ENCODE results near the gene NADSYN1. TPM values are rescaled to one million over a fixed set of nuclear protein-coding genes. Genes with fewer than 3 reads are reported as not detected.

NADSYN1 gene
- total RNA-seq, 1 experiment from 2014 or later, result 35.5 TPM

DNA sequence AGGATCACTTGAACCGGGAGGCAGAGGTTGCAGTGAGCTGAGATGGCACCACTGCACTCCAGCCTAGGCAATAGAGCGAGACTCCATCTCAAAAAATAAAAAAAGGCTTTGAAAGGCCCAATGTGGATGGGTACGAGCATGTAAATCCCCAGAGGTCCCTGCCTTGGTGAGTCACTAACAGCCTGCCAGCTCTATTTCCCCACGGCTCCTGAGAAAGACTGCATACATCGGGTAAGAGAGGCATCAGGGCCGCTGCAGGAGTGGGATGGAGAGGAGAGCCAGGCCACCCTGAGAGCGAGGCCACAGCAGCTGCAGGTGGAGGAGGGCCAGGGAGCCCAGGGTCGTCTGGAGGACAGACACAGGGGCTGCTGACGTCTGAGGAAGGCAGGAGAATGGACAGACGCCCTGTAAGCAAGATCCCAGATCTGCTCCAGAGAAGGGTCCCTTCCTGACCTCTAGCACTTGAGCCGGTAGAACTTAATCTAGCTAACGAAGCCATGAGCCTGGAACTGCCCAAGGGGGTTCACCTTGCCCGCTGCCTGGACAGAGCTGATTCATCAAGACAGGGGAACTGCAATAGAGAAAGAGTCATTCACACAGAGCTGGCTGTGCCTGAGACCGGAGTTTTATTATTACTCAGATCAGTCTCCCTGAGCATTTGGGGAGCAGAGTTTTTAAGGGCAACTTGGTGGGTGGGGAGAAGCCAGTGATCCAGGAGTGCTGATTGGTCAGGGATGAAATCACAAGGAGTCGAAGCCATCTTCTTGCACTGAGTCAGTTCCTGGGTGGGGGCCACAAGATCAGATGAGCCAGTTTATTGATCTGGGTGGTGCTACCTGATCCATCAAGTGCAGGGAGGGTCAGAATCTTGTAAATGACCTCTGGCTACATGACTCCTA, 90.1 kb downstream of the NADSYN1 start:
- H3K9me3 ChIP-seq (ENCODE audit: low read depth, low read length, poor library complexity, severe bottlenecking), result no peaks in the 10 kb centered on the region
- BruUV-seq (replicated peaks), result no TSS peak
- CTCF ChIA-PET, result no interaction called here
- POLR2A ChIA-PET (ENCODE audit: low non-redundant PET), result no interaction called here
- no peak overlapping the region for H3K4me3 ChIP-seq (ENCODE audit: low read depth, low read length, poor library complexity, severe bottlenecking)
- TF ChIP-seq, protein P1, sequence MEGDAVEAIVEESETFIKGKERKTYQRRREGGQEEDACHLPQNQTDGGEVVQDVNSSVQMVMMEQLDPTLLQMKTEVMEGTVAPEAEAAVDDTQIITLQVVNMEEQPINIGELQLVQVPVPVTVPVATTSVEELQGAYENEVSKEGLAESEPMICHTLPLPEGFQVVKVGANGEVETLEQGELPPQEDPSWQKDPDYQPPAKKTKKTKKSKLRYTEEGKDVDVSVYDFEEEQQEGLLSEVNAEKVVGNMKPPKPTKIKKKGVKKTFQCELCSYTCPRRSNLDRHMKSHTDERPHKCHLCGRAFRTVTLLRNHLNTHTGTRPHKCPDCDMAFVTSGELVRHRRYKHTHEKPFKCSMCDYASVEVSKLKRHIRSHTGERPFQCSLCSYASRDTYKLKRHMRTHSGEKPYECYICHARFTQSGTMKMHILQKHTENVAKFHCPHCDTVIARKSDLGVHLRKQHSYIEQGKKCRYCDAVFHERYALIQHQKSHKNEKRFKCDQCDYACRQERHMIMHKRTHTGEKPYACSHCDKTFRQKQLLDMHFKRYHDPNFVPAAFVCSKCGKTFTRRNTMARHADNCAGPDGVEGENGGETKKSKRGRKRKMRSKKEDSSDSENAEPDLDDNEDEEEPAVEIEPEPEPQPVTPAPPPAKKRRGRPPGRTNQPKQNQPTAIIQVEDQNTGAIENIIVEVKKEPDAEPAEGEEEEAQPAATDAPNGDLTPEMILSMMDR (conservative IDR thresholded peaks at IDR 0.05; ENCODE audit: low read depth, low read length), result no peak
- no peak for TF ChIP-seq EZH2 (IDR thresholded peaks at IDR 0.05; ENCODE audit: borderline replicate concordance, low read depth, low read length, poor library complexity, severe bottlenecking)
- H3K4me1 ChIP-seq (ENCODE audit: insufficient read depth, low read length, poor library complexity, severe bottlenecking), result no peaks in the 10 kb centered on the region
- H3K27me3 ChIP-seq (replicated peaks; ENCODE audit: insufficient read depth, low read depth, low read length, poor library complexity), result no peaks in the 10 kb centered on the region
- H3K36me3 ChIP-seq (ENCODE audit: insufficient read depth, low read length, poor library complexity, severe bottlenecking), result no peaks in the 10 kb centered on the region
- H3K27ac ChIP-seq (ENCODE audit: low read depth, low read length, poor library complexity, severe bottlenecking), result no peak overlapping the region
- intact Hi-C loops (cut with micrococcal nuclease; ENCODE audit: unreplicated experiment), result no loop called here
- DNase-seq (ENCODE audit: low spot score), result no peak

DNA sequence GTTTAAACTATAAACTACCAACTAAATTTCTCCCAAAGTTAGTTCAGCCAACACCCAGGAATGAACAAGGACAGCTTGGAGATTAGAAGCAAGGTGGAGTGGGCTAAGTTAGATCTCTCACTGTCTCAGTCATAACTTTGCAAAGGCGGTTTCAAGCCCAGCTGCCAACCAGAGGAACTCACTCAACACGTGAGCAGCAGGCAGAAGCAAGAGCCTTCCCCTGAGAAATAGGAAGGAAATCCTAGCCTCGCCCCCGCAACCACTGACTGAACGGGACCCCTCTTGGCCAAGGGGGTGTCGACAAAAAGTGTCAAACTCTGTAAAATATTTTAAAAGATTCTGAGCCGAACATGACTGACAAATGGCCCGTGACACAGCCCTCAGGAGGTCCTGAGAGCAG, 90.9 kb downstream of the NADSYN1 start:
- intact Hi-C loops (cut with micrococcal nuclease; ENCODE audit: unreplicated experiment), result no loop called here
- TF ChIP-seq, protein P1 (conservative IDR thresholded peaks at IDR 0.05; ENCODE audit: low read depth, low read length), result no peak
- no peak for TF ChIP-seq EZH2 (IDR thresholded peaks at IDR 0.05; ENCODE audit: borderline replicate concordance, low read depth, low read length, poor library complexity, severe bottlenecking)
- ChIA-PET POLR2A (ENCODE audit: low non-redundant PET) (no interaction called here), CTCF (no interaction called here)
- no TSS peak for BruUV-seq (replicated peaks)
- Histone ChIP-seq H3K9me3 (ENCODE audit: low read depth, low read length, poor library complexity, severe bottlenecking) (no peaks in the 10 kb centered on the region), H3K4me1 (ENCODE audit: insufficient read depth, low read length, poor library complexity, severe bottlenecking) (no peaks in the 10 kb centered on the region), H3K4me3 (ENCODE audit: low read depth, low read length, poor library complexity, severe bottlenecking) (no peak overlapping the region), H3K27me3 (replicated peaks; ENCODE audit: insufficient read depth, low read depth, low read length, poor library complexity) (no peaks in the 10 kb centered on the region), H3K27ac (ENCODE audit: low read depth, low read length, poor library complexity, severe bottlenecking) (no peak overlapping the region), H3K36me3 (ENCODE audit: insufficient read depth, low read length, poor library complexity, severe bottlenecking) (no peaks in the 10 kb centered on the region)
- no peak for DNase-seq (ENCODE audit: low spot score)

DNA sequence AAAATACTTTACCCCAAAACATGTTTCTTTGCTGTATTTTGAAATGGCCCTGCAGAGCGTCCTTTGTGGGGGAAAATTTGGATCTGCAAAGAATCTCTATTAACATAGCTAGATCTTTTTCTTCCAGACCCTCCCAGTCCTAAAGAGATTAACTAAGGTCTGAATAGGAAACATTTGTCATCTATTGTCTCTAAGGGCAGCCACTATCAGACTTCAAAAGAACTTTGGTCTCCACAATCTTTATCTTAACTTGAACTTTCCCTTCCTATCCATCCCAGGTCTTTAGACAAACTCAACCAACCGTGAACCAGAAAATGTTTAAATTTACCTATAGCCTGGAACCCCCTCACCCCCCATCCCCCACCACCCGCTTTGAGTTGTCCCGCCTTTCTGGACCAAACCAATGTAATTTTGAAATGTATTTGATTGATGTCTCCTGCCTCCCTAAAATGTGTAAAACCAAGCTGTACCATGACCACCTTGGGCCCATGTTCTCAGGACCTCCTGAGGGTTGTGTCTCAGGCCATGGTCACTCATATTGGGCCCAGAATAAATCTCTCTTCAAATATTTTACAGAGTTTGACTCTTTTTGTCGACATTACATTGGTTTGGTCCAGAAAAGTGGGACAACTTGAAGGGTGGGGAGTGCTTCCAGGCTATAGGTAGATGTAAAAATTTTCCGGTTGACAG, 91.7 kb downstream of the NADSYN1 start:
- POLR2A ChIA-PET (ENCODE audit: low non-redundant PET), result no interaction called here
- Histone ChIP-seq H3K9me3 (ENCODE audit: low read depth, low read length, poor library complexity, severe bottlenecking) (no peaks in the 10 kb centered on the region), H3K36me3 (ENCODE audit: insufficient read depth, low read length, poor library complexity, severe bottlenecking) (no peaks in the 10 kb centered on the region), H3K4me1 (ENCODE audit: insufficient read depth, low read length, poor library complexity, severe bottlenecking) (no peaks in the 10 kb centered on the region), H3K4me3 (ENCODE audit: low read depth, low read length, poor library complexity, severe bottlenecking) (no peak overlapping the region), H3K27ac (ENCODE audit: low read depth, low read length, poor library complexity, severe bottlenecking) (no peak overlapping the region), H3K27me3 (replicated peaks; ENCODE audit: insufficient read depth, low read depth, low read length, poor library complexity) (no peaks in the 10 kb centered on the region)
- TF ChIP-seq, protein P1 (conservative IDR thresholded peaks at IDR 0.05; ENCODE audit: low read depth, low read length), result no peak
- TF ChIP-seq EZH2 (IDR thresholded peaks at IDR 0.05; ENCODE audit: borderline replicate concordance, low read depth, low read length, poor library complexity, severe bottlenecking), result no peak
- intact Hi-C loops (cut with micrococcal nuclease; ENCODE audit: unreplicated experiment), result no loop called here
- CTCF ChIA-PET, result no interaction called here
- BruUV-seq (replicated peaks), result no TSS peak
- DNase-seq (ENCODE audit: low spot score), result no peak
